ENCODE measurements around the gene ATP13A2.

The ATP13A2 gene

DNA sequence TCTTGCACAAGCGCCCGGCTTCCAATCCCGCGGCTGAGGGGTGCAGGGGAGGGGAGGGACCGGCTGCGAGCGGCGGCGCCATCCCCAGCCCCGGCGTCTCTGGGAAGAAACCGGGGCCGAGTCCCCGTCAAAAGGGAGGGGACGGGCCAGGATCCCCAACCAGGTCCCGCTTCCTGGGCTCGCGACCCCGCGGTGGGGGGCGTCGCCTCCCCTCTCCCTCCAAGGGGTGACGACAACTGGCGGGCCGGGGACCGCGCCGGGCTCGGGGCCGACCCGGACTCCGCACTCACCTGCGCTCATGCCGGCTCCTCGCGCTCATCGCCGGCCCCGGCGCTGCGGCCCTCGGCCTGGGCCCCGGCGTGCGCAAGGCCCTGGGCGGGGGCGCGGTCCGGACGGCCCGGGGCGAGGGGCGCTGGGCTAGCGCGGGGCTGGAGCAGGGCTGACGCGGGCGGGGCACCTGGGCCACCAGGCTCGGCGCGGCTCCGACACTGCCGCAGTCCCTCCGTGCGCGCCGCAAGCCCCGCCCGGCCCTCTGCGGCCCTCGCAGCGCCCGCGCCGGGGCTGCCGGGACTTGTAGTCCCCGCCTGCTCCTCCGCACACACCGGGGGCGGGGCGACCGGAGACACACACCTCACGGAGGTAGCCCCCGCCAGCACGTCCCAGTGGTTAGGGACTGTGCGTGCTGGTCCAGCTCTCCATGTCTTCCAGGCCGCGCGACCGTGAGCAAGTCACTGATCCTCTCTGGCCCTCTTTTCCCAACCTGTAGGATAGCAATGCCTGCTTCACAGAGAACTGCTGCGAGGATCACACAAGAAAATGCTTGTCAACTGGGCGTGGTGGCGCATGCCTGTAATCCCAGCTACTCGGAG lies at the start of gene ATP13A2:
Gene ATP13A2, minus strand, starts transcription at position 490 of the 869 bp plus-strand sequence. Its CDS starts 190 bp downstream, at position 300.
- DNase-seq: peak; percentile 11

- DNase-seq: no peak
Measured at GRCh38 chr1:17061486-17061885, 49.8 kb upstream of the ATP13A2 start.

DNA sequence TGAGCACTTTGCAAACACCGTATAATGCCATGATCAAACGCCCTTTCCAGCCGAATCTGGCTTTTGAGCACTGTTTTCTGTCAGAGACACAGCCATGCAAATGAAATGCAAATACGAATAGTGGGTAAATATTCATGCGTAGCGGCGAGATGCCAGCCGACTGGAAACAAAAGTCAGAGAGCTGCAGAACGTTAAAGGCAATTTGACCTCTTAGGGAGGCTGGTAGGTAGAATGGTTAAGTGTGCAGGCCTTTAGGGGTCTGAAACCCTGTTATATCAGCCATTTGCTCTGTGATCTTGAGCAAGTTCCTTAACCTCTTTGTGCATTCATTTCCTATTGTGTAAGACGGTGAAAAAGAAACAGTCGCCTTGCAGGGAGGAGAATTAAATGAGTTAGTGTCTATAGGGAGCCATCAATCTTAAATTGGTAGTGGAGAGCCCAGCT lies 48.6 kb upstream of the ATP13A2 start:
- DNase-seq: no peak

- peak; percentile 37 for DNase-seq
Measured at GRCh38 chr1:17059391-17060305, 47.9 kb upstream of the ATP13A2 start.

DNA sequence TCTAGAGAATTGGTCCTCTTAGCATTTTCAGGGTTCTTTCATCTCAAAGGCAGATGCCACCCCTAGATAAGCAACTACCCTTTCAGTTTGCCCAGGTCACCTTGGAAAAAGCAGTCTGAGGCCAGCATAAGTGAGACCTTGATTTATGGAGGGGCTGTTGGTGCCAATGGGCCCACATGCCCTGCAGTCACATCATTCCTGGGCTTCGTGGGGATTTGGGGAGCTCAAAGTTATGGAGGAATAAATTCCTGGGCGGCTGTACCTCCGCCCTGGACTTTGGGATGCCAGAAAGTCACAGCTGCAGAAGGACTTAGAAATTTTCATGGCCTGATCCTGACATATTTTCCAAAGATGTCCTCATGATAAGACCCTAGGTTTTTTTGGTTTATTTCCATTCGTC lies 44.8 kb upstream of the ATP13A2 start:
- DNase-seq: no peak

- DNase-seq: no peak
Measured at GRCh38 chr1:17055801-17056200, 44.1 kb upstream of the ATP13A2 start.

DNA sequence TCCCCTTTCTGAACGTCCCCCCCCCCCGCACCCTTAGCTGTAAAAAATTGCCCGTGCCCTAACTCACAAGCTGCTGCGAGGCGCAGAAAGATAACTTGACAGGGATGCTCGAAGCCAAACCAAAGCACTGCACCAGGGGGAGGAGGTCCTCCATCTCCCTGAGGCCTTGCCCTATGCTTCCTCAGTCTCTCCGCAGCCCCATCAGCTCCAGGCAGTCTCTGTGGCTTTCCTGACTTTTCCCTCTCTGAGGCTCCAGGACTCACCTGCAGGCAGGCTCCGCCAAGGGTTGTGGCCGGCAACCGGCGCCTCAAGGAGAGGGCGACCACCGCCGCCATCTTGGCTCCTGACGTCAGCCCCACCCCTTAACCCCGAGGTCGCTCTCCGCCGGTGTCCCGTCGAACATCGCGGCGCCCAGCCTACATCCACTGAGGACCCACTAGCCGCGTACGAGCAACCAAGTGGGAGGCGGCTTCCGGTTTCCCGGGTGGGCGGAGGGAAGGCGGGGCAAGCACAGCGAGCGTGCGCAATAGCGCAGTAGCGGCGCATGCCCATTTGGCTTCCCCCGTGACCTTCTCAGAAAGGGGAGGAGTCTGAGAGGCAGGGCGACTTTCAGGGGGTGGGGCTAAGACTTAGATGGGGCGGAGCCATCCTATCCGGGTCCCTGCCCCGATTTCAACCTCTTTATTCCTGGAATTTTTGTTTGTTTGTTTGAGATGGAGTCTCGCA lies 42.1 kb upstream of the ATP13A2 start, which contains the start of gene SDHB:
Gene SDHB, minus strand, starts transcription at position 348 of the 726 bp plus-strand sequence. Its CDS starts 13 bp downstream, at position 335.
- DNase-seq: peak; percentile 86

GRCh38 chr1:17053086-17053684 lies 41.5 kb upstream of the ATP13A2 start:
- no peak for DNase-seq

- no peak for DNase-seq
Measured at GRCh38 chr1:17052641-17053040, 40.9 kb upstream of the ATP13A2 start.

- DNase-seq: no peak
Measured at GRCh38 chr1:17052038-17052437, 40.3 kb upstream of the ATP13A2 start.

- DNase-seq: no peak
Measured at GRCh38 chr1:17047924-17048323, 36.2 kb upstream of the ATP13A2 start.

GRCh38 chr1:17046334-17046657 lies 34.6 kb upstream of the ATP13A2 start:
- DNase-seq: no peak

DNA sequence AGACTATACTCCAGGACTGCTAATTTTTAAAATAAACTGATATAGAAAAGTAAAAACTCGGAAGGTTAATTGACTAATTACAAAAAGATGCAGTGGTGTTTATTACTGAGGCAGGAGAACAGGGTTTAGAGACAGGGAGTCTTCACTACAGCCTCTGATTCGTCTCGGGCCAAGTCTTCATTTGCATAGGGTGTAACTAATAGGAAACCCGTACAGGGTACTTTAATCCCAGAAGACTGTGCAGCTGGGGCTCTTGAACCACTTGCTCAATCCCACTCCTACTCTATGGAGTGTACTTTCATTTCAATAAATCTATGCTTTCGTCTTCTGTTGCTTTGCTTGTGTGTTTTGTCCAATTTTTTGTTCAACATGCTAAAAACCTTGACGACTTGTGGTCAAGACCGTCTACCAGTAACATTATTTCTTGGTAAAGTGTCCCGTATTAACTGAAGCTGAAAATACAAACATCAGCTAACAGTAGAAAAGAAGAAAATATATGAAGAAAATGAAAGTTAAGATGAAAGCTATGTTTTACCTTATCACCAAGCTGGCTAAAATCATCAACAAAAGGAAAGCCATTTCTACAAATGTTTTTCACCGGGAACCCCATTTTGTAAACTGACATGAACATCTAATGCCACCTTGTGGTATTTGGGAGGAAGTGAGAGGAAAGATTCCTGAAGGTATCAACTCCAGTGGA lies 34.1 kb upstream of the ATP13A2 start:
- peak; percentile 2 for DNase-seq

DNA sequence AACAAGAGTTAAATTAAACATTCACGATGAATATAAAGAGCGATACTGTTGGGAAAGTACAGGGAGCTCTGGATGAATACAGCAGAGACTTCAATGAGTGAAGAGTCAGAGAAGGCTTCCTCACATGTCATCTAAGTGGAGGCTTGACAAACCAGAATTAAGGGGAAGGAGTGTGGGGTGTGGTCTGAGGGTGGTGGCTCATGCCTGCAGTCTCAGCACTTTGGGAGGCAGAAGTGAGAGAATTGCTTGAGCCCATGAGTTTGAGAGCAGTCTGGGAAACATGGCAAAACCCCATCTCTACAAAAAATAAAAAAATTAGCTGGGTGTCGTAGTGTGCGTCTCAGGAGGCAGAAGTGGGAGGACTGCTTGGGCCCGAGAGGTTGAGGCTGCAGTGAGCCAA lies 33.4 kb upstream of the ATP13A2 start:
- DNase-seq: no peak

GRCh38 chr1:17043676-17044075 lies 31.9 kb upstream of the ATP13A2 start:
- DNase-seq: no peak

GRCh38 chr1:17040135-17040534 lies 28.4 kb upstream of the ATP13A2 start:
- DNase-seq: no peak

- DNase-seq: no peak
Measured at GRCh38 chr1:17039522-17039921, 27.8 kb upstream of the ATP13A2 start.

DNA sequence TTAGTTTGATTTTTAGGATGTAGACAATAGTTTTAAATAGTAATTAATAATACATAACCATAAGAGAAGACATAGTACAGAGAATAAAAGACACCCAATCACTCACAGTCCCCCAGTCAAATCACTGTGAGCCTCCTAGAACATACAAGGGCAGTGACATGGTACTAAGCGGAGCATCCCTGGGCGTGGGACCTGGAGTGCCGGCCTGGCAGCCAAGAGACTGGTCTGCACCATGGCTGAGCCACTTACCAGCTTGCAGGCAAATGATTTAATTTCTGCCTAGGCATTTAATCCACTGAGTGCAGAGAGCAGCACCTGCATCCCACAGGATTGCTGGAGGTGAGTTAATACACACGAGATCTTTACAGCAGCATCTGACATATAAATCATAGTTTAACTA lies 21.8 kb upstream of the ATP13A2 start:
- no peak for DNase-seq

DNA sequence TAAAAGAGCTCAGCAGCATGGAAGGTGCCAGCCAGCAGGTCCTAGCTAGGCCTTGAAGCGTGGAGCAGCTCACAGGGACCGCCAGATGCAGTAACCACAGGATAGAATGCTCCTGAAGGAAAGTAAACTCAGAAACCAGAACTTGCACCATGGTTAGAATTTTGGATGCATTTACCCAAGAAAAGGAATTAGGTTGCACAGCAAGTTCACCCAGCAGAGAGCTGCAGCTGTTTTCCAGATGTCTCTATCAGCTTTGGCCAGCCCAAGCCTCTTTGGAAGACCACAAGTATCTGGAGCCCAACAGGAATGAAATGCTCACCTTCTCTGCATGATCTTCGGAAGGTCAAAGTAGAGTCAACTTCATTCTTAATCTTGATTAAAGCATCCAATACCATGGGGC lies 21.0 kb upstream of the ATP13A2 start:
- DNase-seq: no peak

- no peak for DNase-seq
Measured at GRCh38 chr1:17031436-17031835, 19.7 kb upstream of the ATP13A2 start.

- DNase-seq: no peak
Measured at GRCh38 chr1:17030206-17030605, 18.5 kb upstream of the ATP13A2 start.

DNA sequence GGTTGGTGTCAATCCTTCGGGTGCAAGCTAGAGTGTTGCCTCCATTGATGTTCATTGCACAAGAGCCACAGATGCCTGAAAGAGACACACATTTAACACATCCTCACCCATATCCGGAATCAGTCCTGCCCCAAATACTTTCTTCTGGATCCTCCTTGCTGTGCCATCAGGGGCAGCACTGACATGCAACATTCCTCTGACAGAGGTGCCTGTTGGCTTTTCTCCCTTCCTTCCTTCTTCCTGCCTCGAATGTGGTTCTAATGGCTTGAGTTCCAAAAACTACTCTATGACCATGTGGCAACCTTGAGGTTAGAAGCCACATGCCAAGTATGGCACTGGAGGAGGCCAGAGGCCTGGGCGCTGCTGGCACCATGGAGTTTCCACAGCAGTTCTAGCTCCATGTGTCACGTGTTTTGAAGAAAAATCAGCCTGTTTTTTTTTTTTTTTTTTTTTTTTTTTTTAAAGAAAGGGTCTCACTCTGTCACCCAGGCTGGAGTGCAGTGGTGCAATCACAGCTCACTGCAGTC lies 17.0 kb upstream of the ATP13A2 start:
- no peak for DNase-seq

All from NCI-H2029 treated with DMSO at 0.1 percent for 48 hours (cell line).